GM21360 (cell line): ENCODE data around the gene WDR86.

Experiments used
- ATAC-seq: cut with Tn5 transposase; IDR thresholded peaks from one replicate; pipeline ENCODE4 v1.9.1; 2021; ENCODE audit warnings: mild to moderate bottlenecking, moderate library complexity; ENCODE audit not compliant: unreplicated experiment

Gene WDR86

GRCh38 chr7:151352512-151352911, 57.3 kb downstream of the WDR86 start:
- no peak for ATAC-seq

GRCh38 chr7:151351967-151352366, 57.9 kb downstream of the WDR86 start:
- ATAC-seq, result peak; percentile 29

GRCh38 chr7:151351027-151351426, 58.8 kb downstream of the WDR86 start:
- no peak for ATAC-seq

- peak; percentile 34 for ATAC-seq
Measured at GRCh38 chr7:151349507-151349853, 60.4 kb downstream of the WDR86 start.

- ATAC-seq, result no peak
Measured at GRCh38 chr7:151348970-151349369, 60.9 kb downstream of the WDR86 start.

- no peak for ATAC-seq
Measured at GRCh38 chr7:151347200-151347599, 62.6 kb downstream of the WDR86 start.

GRCh38 chr7:151346470-151346769, 63.4 kb downstream of the WDR86 start:
- ATAC-seq, result no peak

GRCh38 chr7:151345576-151346469, 64.0 kb downstream of the WDR86 start:
- ATAC-seq, result no peak

GRCh38 chr7:151343516-151343915, 66.3 kb downstream of the WDR86 start:
- no peak for ATAC-seq

GRCh38 chr7:151342811-151343210, 67.0 kb downstream of the WDR86 start:
- ATAC-seq, result no peak

GRCh38 chr7:151342102-151342646, 67.7 kb downstream of the WDR86 start:
- peak; percentile 55 for ATAC-seq

- ATAC-seq, result peak; percentile 59
Measured at GRCh38 chr7:151341357-151342101, 68.3 kb downstream of the WDR86 start, which contains the start of gene NUB1. NUB1 (plus strand) TSS chr7:151341812; CDS start chr7:151345350, 3,538 bp downstream.

GRCh38 chr7:151340794-151341356, 69.0 kb downstream of the WDR86 start:
- no peak for ATAC-seq

GRCh38 chr7:151339651-151340382, 70.0 kb downstream of the WDR86 start:
- no peak for ATAC-seq

GRCh38 chr7:151338809-151339208, 71.0 kb downstream of the WDR86 start:
- no peak for ATAC-seq

- no peak for ATAC-seq
Measured at GRCh38 chr7:151337346-151337745, 72.5 kb downstream of the WDR86 start.

- ATAC-seq, result no peak
Measured at GRCh38 chr7:151336027-151336708, 73.7 kb downstream of the WDR86 start.

- ATAC-seq, result no peak
Measured at GRCh38 chr7:151334628-151335027, 75.2 kb downstream of the WDR86 start.
